Kidney glomerular epithelial cell (primary cell): ENCODE results near the gene RLF.

Source experiments
- DNase-seq: peaks from one replicate; lab custom pipeline; 2025; lab: John Stamatoyannopoulos, UW

The RLF gene

GRCh38 chr1:40161125-40161887, at the start of gene RLF:
Gene RLF, plus strand, starts transcription at chr1:40161387. Its CDS starts 13 bp downstream, at chr1:40161400.
- DNase-seq: peak; percentile 91

- no peak for DNase-seq
Measured at GRCh38 chr1:40114400-40114799, 46.8 kb upstream of the RLF start.

- DNase-seq: no peak
Measured at GRCh38 chr1:40120128-40120527, 41.1 kb upstream of the RLF start.

DNA sequence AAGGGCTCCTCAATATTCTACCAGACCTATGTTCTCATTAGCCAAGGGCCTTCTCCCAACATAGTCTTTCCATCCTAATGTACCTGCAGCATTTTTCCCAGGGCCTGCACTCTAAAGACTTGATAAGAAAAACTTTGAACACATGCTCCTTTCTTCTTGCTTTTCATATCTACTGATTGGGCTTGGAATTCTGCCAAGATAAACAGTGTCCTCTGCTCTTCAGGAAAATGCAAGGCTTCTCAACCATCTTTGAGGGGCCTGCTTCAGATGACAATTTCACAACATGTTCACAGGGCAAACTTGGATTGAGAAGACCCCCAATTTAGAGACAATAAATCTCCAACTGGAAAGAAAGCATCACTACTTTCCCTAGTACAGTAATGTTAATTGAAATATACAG, 38.3 kb upstream of the RLF start:
- DNase-seq: no peak

- DNase-seq: no peak
Measured at GRCh38 chr1:40130892-40131291, 30.3 kb upstream of the RLF start.

DNA sequence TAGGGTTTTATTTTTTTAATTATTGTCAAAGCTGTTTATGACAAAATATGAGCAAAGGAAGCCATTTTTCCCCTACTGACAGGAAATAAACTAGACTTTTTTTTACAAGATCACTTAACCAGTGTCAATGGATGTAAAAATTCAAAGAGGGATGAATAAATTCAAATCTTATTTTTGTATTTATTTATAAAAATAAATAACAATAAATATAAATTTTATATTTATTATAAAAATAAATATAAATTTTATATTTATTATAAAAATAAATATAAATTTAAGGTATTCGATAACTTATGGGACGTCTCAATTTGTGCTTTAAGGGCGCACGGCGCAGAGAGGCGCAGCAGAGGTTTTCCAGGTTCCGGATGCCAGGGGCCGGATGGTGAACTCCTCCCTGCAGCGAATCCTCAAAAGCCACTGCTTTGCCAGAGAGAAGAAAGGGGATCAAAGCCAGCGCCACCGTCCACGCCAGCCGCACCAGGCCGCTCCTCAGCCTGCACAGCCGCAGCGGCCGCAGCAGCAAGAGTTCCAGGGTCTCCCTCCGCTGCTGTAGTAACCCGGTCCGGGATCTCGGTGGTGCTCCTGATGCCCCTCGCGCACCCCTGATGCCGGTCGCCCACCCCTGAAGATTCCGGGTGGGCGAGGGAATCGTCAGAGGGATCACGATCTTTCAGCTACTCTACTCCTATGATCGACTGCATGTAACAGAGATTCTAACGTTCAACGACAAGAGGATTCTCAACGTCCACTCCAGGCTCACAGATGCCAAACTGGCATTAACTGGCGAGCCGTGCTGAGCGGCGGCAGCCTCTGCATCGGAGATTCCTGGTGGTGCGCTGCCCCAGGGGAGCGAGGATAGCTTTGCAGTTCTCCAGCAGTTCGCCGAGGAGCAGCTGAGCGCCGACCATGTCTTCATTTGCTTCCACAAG, 28.5 kb upstream of the RLF start:
- no peak for DNase-seq

GRCh38 chr1:40133312-40133665, 27.9 kb upstream of the RLF start:
- no peak for DNase-seq

GRCh38 chr1:40133839-40134238, 27.3 kb upstream of the RLF start:
- no peak for DNase-seq

DNA sequence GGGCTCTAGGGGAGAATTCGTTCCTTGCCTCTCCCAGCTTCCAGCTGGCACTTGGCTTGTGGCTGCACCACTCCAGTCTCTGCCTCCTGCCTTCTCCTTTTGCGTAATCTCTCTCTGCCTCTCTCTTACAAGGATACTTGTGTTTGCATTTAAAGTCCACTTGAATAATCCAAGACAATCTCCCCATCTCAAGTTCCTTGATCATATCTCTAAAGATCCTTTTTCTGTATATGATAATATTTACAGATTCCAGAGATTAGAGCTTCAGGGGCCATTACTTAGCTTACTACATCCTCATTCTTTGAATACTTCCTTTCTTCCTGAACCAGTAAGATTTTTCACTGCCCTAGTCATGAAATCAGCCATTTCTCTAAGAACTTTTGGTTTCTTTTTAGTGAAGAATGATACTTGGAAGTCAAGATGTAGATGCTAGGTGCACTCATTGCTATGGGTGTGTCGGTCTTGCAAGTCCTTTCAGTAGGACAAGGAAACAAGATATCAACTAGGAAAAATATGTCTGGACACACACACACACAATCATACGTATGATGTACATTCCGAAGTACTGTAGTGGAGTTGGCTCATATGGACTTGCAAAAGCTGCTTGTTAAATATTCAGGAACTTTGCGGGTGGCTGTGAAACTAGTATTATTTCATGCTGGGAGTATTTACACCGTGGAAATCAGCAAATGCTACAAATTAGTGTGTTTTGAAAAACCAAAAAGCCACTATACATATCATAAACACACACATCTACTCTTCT, 20.8 kb upstream of the RLF start:
- no peak for DNase-seq

DNA sequence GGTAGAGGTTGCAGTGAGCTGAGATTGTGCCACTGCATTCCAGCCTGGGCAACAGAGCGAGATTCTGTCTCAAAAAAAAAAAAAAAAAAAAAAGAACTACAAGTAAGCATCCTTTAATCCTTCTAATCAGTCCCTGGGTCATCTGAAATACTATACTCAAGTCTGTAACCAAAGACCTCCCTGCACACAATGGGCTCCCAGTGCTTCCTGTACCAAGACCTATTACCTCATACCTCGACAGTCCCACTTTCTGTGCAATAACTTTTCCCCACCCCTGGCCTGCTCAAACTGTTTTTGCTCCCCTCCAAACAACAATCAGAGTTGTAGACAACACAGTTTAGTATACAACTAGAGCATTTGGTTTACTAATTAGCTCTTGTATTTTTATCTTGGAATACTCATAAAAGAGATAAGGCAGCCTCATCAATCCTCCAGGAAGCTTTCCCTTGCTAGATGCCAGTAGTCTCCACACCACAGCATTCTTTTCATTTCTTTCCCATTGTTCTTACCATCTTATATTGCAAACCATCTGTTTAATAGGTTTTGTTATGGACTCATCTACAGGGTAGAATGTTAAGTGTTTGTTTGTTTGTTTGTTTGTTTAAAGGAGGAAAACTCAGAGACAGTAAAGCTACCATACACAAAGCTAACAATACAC, 19.2 kb upstream of the RLF start:
- peak; percentile 37 for DNase-seq

DNA sequence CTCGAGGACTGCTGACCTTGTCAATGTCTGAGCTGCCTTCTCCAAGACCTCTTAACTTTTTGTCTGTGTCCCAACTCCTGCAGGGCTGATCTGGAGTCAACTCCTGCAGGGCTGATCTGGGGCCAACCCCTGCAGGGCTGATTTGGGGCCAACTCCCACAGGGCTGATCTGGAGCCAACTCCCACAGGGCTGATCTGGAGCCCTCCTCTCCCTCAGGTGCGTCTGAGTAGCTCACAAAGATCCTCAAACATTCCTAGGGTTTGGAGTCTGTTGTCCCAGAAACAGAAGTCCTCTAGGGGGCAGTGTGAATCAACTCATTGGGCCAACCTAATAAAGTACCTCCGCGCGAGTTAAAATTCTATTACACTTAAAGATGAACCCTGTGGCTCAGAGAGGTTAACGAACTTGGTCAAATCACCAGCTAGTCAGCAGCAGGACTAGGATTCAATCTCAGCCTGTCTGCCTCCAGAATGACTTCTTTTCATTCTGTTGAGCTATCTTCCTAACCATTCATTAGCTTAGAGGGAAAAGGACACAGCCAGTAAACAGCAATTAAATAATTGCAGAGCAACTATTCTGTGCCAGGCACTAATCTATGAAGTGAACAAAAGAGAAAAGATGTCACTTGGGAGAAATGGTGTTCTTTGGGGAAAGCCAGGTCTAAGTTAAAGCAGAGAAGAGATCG, 17.2 kb upstream of the RLF start:
- DNase-seq: peak; percentile 36

DNA sequence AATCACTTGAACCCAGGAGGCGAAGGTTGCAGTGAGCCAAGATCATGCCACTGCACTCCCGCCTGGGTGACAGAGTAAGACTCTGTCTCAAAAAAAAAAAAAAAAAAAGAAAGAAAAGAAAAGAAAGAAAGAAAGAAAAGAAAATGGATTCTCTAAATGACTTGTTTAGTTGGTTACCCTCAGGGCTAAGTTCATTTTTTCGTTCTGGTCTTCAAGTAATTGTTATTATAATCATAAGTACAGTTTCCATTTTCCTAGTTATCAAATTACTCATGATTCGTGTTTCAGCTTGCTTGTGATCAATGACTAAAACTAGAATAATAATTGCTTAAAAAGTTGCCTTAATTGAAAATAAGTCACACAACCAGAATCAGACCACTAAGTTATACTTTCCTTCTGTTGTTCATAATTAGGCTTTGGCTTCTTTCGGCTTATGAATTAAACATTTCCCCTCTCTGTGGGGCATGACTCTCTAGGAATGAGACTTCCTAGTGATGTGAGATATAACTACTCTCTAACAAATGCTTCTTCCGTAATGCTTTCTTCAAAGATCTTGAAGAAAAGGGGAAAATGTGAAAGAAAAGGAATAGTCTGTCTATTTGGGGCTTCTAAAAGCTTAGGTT, 9.6 kb upstream of the RLF start:
- DNase-seq: no peak

GRCh38 chr1:40153073-40153770, 8.0 kb upstream of the RLF start:
- DNase-seq: peak; percentile 58

GRCh38 chr1:40155135-40155534, 6.1 kb upstream of the RLF start:
- no peak for DNase-seq

DNA sequence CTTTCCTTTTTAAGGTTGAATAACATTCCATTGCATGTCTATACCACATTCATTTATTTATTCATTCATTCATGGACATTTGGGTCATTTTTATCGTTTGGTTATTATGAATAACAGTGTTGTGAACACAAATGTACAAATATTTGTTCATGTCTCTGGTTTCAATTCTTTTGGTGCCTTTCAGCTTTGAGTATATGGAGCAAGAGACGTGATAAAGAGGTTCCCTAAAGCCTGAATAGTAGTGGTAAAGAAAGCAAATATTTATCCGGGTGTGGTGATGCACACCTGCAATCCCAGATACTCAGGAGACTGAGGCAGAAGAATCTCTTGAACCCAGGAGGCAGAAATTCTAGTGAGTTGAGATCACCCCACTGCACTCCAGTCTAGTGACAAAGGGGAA, 5.3 kb upstream of the RLF start:
- DNase-seq: no peak

DNA sequence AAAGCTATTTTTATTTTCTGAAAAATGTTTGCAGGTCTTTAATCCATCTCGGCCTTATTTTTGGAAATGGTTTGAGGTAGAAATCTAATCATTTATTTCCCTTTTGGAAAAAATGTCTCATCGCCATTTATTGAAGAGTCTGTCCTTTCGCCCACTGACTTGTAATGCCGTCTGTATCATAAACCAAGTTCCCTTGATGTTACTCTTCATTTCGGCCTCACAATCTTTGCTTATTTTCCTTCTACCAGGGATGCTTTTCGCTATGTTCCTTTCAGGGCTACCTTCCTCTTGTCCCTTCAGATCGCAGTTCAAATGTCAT, 422 bp upstream of the RLF start:
- no peak for DNase-seq

- DNase-seq: no peak
Measured at GRCh38 chr1:40161888-40162397, 756 bp downstream of the RLF start.

DNA sequence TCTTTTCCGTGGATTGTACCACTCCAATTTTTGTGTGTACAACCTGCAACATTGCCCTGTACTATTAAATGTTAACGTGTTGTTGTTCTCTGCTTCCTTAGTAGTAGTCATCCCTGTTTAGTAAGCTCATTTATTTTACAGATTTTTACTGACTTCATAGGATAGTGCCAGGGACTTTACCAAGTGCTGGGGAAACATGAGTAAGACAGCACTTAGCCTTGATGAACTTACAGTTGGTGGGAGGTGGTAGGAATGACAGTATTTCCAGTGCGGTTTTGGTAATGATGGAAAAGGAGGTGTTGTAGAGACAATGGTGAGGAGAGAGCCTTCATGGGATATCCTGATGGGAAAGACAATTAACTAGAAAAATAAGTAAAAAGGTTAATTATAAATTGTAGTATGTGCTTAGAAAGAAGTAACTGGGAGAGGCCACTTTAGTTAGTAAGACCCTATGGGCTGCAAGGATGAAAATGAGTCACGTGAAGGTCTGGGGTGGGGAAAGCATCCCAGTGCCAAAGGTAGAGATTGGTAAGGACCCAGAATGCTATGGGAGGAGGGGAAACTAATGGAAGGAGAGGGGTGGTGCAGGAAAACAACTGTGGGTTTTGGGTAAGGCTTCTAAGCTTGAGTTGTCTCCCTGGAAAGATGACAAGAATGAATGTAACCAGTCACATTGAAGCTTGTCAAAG, 1.7 kb downstream of the RLF start:
- DNase-seq: peak; percentile 28

DNA sequence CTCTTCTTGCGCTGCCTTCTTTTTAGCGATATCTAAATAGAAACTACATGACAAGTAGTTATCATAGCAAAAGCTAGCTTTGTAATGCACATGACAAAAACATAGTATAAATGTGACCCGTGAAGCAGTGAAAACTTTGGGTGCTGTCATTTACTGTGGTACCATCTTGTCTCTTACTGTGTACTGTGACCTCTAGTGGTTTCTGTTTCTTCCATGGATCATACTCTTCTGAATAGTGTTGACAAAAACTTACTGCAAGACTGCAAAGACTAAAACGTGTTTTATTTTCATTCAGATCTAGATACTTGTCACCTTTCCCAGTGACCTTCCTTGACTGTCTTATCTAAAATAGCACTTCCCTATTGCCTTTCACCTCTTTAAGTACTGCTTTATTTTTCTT, 6.1 kb downstream of the RLF start:
- DNase-seq: no peak

DNA sequence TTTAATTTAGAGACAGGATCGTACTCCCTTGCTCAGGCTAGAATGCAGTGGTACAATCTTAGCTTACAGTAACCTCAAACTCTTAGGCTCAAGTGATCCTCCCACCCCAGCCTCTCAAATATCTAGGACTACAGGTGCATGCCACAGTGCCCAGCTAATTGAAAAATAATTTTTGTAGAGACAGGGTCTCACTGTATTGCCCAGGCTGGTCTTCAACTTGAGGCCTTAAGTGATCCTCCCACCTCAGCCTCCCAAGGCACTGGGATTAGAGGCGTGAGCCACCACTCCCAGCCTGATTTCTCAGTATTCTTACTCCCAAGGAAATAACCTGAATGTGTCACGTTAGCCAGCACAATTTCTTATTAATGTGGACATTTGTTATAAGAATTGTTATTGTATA, 9.8 kb downstream of the RLF start:
- DNase-seq: no peak
